ENCODE results near the gene THY1. TPM values are rescaled to one million over a fixed set of nuclear protein-coding genes. Genes with fewer than 3 reads are reported as not detected.
"Not testable (repeated sequence)": the region's sequence is repeated elsewhere in the genome, so short reads cannot be mapped to it uniquely, and the experiment has no call there.

Gene THY1
- total RNA-seq, 1 donor from 2014 or later = 17.8 TPM

GRCh38 chr11:119445850-119446249 is 22.9 kb upstream of the THY1 start:
- no peak for DNase-seq (ENCODE audit: low spot score)

GRCh38 chr11:119445379-119445778 is 22.4 kb upstream of the THY1 start:
- no peak for DNase-seq (ENCODE audit: low spot score)

- DNase-seq (ENCODE audit: low spot score) = no peak
Measured at GRCh38 chr11:119441898-119442243, 18.9 kb upstream of the THY1 start.

- no peak for DNase-seq (ENCODE audit: low spot score)
Measured at GRCh38 chr11:119438599-119438998, 15.6 kb upstream of the THY1 start.

- not testable (repeated sequence) for DNase-seq (ENCODE audit: low spot score)
Measured at GRCh38 chr11:119437521-119437920, 14.5 kb upstream of the THY1 start.

GRCh38 chr11:119436711-119437110 is 13.7 kb upstream of the THY1 start:
- DNase-seq (ENCODE audit: low spot score) = no peak

GRCh38 chr11:119436093-119436492 is 13.1 kb upstream of the THY1 start:
- no peak for DNase-seq (ENCODE audit: low spot score)

- DNase-seq (ENCODE audit: low spot score) = no peak
Measured at GRCh38 chr11:119434591-119435330, 11.8 kb upstream of the THY1 start.

GRCh38 chr11:119433358-119433725 is 10.4 kb upstream of the THY1 start:
- no peak for DNase-seq (ENCODE audit: low spot score)

GRCh38 chr11:119432484-119433357 is 9.7 kb upstream of the THY1 start:
- no peak for DNase-seq (ENCODE audit: low spot score)

- DNase-seq (ENCODE audit: low spot score) = no peak
Measured at GRCh38 chr11:119431523-119431922, 8.6 kb upstream of the THY1 start.

GRCh38 chr11:119427279-119427678 is 4.3 kb upstream of the THY1 start:
- DNase-seq (ENCODE audit: low spot score) = no peak

- no peak for DNase-seq (ENCODE audit: low spot score)
Measured at GRCh38 chr11:119426142-119426541, 3.2 kb upstream of the THY1 start.

- DNase-seq (ENCODE audit: low spot score) = no peak
Measured at GRCh38 chr11:119424775-119425174, 1.8 kb upstream of the THY1 start.

- DNase-seq (ENCODE audit: low spot score) = no peak
Measured at GRCh38 chr11:119424276-119424675, 1.3 kb upstream of the THY1 start.

- no peak for DNase-seq (ENCODE audit: low spot score)
Measured at GRCh38 chr11:119423509-119424254, 710 bp upstream of the THY1 start.

- DNase-seq (ENCODE audit: low spot score) = no peak
Measured at GRCh38 chr11:119421941-119422808, 797 bp downstream of the THY1 start.

GRCh38 chr11:119421351-119421750 is 1.6 kb downstream of the THY1 start:
- DNase-seq (ENCODE audit: low spot score) = no peak

- no peak for DNase-seq (ENCODE audit: low spot score)
Measured at GRCh38 chr11:119420631-119421030, 2.3 kb downstream of the THY1 start.

GRCh38 chr11:119419834-119420492 is 3.0 kb downstream of the THY1 start:
- DNase-seq (ENCODE audit: low spot score) = no peak

GRCh38 chr11:119419246-119419645 is 3.7 kb downstream of the THY1 start:
- DNase-seq (ENCODE audit: low spot score) = no peak

Measured in mucosa of gallbladder (tissue), 1 donor.